Breast epithelium (tissue), 3 donors: Measurements from ENCODE around the gene SMAP1.

Experiments
- CTCF ChIP-seq, 3 donors: fragments of 450-650 bp; IDR thresholded peaks; one replicate each; pipeline ENCODE4 v1.5.1; 2016 to 2017; ENCODE audit warnings: antibody characterized with exemption in 3 of 3, mild to moderate bottlenecking in 3 of 3, moderate library complexity in 3 of 3
- POLR2A ChIP-seq: fragments of 450-650 bp; IDR thresholded peaks from one replicate; pipeline ENCODE4 v1.6.1; 2016; ENCODE audit warnings: antibody characterized with exemption, mild to moderate bottlenecking, moderate library complexity
- POLR2AphosphoS5 ChIP-seq, 3 donors: sonication (generic); formaldehyde crosslinking; IDR thresholded peaks; one replicate each; pipeline ENCODE4 v1.6.1; 2017; ENCODE audit warnings: antibody characterized with exemption in 3 of 3

GRCh38 chr6:70657706-70658105, 10.0 kb upstream of the SMAP1 start:
- no peak for TF ChIP-seq POLR2A
- TF ChIP-seq CTCF (IDR thresholded peaks at IDR 0.05): no peak
- TF ChIP-seq POLR2AphosphoS5 (IDR thresholded peaks at IDR 0.05): no peak
